Gastrocnemius medialis (tissue), 4 donors: Measurements from ENCODE around the gene TJAP1. TPM values are rescaled to one million over a fixed set of nuclear protein-coding genes. Genes with fewer than 3 reads are reported as not detected.

ENCODE experiments used
- ATAC-seq, 2 donors: fragments of 150-250 bp; one replicate each; pipeline ENCODE4 v1.9.1; 2016
- DNase-seq, 2 donors: peaks; one replicate each; pipeline ENCODE4 v3.0.0-alpha.2; 2019
- H3K27ac ChIP-seq, 4 donors: fragments of 200-600 bp; sonication (generic); 1 replicate in 1 of 4; 2 replicates in 3 of 4; pipeline ENCODE4 v1.5.1; 2016 to 2018; ENCODE audit warnings: mild to moderate bottlenecking in 2 of 4, moderate library complexity in 1 of 4
- H3K27me3 ChIP-seq, 3 donors: fragments of 200-600 bp; sonication (generic) in 2 of 3; 1 replicate in 1 of 3; 2 replicates in 2 of 3; pipeline versions ENCODE4 v1.5.1 to v1.6.0; 2016 to 2019; ENCODE audit warnings: mild to moderate bottlenecking in 1 of 3, moderate library complexity in 1 of 3
- H3K36me3 ChIP-seq, 2 donors: fragments of 200-600 bp; sonication (generic) in 1 of 2; one replicate each; pipeline ENCODE4 v1.5.1; 2017 to 2018
- H3K4me1 ChIP-seq, 2 donors: fragments of 200-600 bp; sonication (generic) in 1 of 2; one replicate each; pipeline ENCODE4 v1.5.1; 2016 to 2017; ENCODE audit warnings: mild to moderate bottlenecking in 2 of 2
- H3K4me3 ChIP-seq, 4 donors: fragments of 200-600 bp; sonication (generic) in 3 of 4; 1 replicate in 1 of 4; 2 replicates in 3 of 4; pipeline ENCODE4 v1.5.1; 2016 to 2019; ENCODE audit warnings: mild to moderate bottlenecking in 2 of 4
- H3K9me3 ChIP-seq, 3 donors: fragments of 200-600 bp; sonication (generic) in 2 of 3; 1 replicate in 1 of 3; 2 replicates in 2 of 3; pipeline ENCODE4 v1.5.1; 2016 to 2019
- POLR2A ChIP-seq, 2 donors: fragments of 450-650 bp; IDR thresholded peaks; one replicate each; pipeline ENCODE4 v1.6.1; 2017; ENCODE audit warnings: antibody characterized with exemption in 2 of 2, mild to moderate bottlenecking in 2 of 2, moderate library complexity in 2 of 2
- in situ Hi-C, 4 donors: fragments of 200-750 bp; cut with MboI; loops; one replicate each; pipeline versions ENCODE4 v1.15.0 to v1.8.0; 2017; ENCODE audit warnings: low sequenced_read_pairs in 4 of 4
- intact Hi-C: fragments of 100-400 bp; cut with DNase I; formaldehyde crosslinking; loops from one replicate; pipeline ENCODE4 v1.15.1; 2023; ENCODE audit warnings: low total_unique reads
- total RNA-seq, 4 donors: library from RNA; depleted of rRNA; stranded (reverse); fragments of >200 nt; gene quantifications; one replicate each; pipeline versions ENCODE4 v1.1.0 to v1.2.3, GENCODE V29; 2016
- TF ChIP-seq, protein P1 (sequence below), 5 experiments: fragments of 450-650 bp in 3 of 5; fragments of 200-600 bp in 2 of 5; sonication (generic) in 2 of 5; IDR thresholded peaks in 4 of 5; conservative IDR thresholded peaks in 1 of 5; 1 replicate in 4 of 5; 2 replicates in 1 of 5; pipeline ENCODE4 v1.5.1; 2016 to 2019; ENCODE audit warnings: antibody characterized with exemption in 5 of 5, mild to moderate bottlenecking in 3 of 5, moderate library complexity in 3 of 5

TJAP1 gene
- total RNA-seq, 4 donors from 2014 or later = 28.8 to 45.2 (median 37.7) TPM

DNA sequence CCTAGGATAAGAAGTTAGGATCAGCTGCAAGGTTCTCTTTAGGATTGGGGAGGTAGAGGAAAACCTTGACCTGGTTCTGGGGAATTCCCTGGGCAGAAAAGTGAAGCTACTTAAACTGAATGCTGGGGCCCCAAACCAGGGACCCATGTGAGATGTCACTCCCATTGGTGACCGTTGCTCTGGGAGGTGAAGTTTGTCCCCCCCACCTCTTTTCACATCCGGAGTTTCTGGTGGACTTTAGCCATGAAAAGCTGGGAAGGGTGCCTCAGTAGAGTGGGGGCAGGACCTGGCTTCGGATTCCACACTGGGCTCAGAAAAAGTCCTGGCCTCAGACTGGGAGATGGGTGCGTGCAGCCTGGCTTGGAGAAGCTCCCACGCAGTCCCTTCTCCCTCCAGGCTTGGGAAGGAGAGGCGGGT is 13.2 kb downstream of the TJAP1 start:
- Histone ChIP-seq H3K9me3 (no peaks in the 10 kb centered on the region), H3K36me3 (no peaks in the 10 kb centered on the region), H3K27ac (no peak overlapping the region), H3K4me3 (no peak overlapping the region), H3K4me1 (peaks cover under 1 to 5% of the 10 kb centered on the region in 2 donors), H3K27me3 (no peaks in the 10 kb centered on the region)
- no peak for TF ChIP-seq POLR2A (IDR thresholded peaks at IDR 0.05)
- TF ChIP-seq, protein P1, sequence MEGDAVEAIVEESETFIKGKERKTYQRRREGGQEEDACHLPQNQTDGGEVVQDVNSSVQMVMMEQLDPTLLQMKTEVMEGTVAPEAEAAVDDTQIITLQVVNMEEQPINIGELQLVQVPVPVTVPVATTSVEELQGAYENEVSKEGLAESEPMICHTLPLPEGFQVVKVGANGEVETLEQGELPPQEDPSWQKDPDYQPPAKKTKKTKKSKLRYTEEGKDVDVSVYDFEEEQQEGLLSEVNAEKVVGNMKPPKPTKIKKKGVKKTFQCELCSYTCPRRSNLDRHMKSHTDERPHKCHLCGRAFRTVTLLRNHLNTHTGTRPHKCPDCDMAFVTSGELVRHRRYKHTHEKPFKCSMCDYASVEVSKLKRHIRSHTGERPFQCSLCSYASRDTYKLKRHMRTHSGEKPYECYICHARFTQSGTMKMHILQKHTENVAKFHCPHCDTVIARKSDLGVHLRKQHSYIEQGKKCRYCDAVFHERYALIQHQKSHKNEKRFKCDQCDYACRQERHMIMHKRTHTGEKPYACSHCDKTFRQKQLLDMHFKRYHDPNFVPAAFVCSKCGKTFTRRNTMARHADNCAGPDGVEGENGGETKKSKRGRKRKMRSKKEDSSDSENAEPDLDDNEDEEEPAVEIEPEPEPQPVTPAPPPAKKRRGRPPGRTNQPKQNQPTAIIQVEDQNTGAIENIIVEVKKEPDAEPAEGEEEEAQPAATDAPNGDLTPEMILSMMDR (IDR thresholded peaks at IDR 0.05 in 4 of 5, conservative IDR thresholded peaks at IDR 0.05 in 1 of 5) = no peak
- intact Hi-C loops = no loop called here
- ATAC-seq (no peak), DNase-seq (no peak)
- in situ Hi-C loops = no loop called here

DNA sequence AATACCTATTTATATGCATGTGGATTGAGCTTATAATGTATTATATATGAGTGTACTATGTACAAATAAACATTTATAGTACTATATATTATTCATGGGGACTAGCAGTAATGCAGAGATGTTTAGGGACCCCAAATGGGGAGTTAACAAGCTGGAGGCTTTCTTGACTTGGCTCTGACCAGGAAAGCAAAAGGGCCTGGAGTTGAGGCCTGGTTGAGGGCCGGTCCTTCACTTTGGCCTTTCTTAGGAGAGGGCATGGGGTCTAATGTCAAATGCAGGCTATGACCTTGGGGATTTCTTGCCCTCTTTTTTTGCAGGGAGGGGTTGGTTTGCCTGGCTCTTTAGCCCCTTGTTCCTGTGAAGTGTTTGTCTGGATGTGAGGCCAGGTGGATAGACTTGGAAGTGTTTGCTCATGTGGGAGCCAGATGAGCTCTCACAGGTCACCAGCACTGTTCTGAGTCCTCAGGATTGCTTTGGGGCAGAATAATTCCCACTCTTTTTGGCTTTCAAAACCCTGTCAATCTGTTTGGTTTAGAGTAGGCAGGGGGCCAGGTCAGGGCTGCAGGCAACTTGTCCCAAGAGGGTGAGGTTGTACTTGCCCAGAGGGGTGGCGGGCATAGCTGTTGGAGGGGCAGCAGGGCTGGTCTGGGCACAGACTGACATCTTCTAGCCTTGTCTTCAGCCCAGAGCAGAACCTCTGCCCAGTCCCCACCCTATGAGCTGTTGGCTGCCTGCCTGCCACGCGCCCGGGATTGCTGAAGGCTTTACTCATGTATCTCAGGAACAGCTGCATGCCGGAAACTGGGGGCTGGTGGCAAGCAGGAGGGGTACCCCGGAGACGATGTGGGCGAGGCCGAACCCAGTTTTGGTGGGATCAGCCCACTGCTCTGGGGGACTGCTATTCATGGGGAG is 14.6 kb downstream of the TJAP1 start:
- in situ Hi-C loops = no loop called here
- peak; percentile 90 to 91 for ATAC-seq
- TF ChIP-seq, protein P1 (IDR thresholded peaks at IDR 0.05 in 4 of 5, conservative IDR thresholded peaks at IDR 0.05 in 1 of 5) = no peak
- TF ChIP-seq POLR2A (IDR thresholded peaks at IDR 0.05) = no peak
- Histone ChIP-seq H3K36me3 (no peaks in the 10 kb centered on the region), H3K9me3 (no peaks in the 10 kb centered on the region), H3K4me1 (peaks cover 12 to 18% of the 10 kb centered on the region in 2 donors), H3K27me3 (no peaks in the 10 kb centered on the region), H3K27ac (no peak overlapping the region), H3K4me3 (peak overlapping the region; percentile 24 to 45 (median 35))
- peak; percentile 90 to 95 for DNase-seq
- intact Hi-C loops = loop anchor here (1.0 kb wide), 1 partner anchor 15 kb away; the partner anchor contains the start of gene TJAP1

DNA sequence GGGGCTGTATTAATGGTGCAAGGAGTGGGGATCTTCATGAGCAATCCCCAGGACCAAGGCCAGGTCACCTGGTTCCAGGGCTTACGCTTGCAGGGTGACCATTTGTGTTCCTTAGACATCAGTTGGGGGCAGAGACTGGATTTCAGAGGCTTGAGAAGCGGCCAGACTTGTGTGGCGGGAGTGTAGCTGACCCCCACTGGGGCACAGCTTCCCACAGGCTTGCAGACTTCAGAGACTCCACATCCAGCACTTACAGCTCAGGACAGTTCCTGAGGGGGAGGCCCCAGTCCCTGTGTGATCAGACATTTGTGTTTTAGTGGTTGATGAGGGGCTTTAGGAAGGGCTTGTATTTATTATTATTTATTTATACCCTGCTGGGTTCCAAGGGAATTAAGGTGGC is 15.3 kb downstream of the TJAP1 start:
- H3K36me3 ChIP-seq = peaks cover 0 to under 1% of the 10 kb centered on the region in 2 donors
- peak overlapping the region; percentile 24 to 45 (median 35) for H3K4me3 ChIP-seq
- H3K27ac ChIP-seq = no peak overlapping the region
- in situ Hi-C loops = no loop called here
- H3K4me1 ChIP-seq = peaks cover 12 to 25% of the 10 kb centered on the region in 2 donors
- peak; percentile 68 to 83 for ATAC-seq
- TF ChIP-seq, protein P1 (IDR thresholded peaks at IDR 0.05 in 4 of 5, conservative IDR thresholded peaks at IDR 0.05 in 1 of 5) = no peak
- no peak for TF ChIP-seq POLR2A (IDR thresholded peaks at IDR 0.05)
- no peaks in the 10 kb centered on the region for H3K27me3 ChIP-seq
- intact Hi-C loops = loop anchor here (1.0 kb wide), 1 partner anchor 15 kb away; the partner anchor contains the start of gene TJAP1
- H3K9me3 ChIP-seq = no peaks in the 10 kb centered on the region
- DNase-seq = peak in 1 of 2 donors; percentile 35

DNA sequence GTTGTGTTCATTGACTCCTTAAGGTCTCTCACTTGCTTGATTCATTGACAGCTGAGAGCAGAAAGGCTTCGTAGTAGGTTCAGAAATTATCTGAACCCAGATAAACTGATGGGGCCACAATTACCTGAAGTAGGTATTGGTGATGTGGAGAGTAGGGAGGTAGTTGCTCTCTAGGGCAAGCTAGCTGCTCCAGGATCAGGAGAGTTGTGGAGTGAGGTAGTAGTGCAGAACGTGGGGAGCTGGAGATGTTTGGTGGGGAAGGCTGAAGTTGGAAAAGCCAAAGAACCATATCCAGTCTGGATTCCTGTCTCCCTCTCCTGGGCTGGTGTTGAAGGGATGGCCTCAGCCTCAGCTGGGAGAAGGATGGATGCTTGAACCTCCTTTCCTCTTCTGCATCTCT is 15.9 kb downstream of the TJAP1 start:
- no peaks in the 10 kb centered on the region for H3K9me3 ChIP-seq
- intact Hi-C loops = no loop called here
- DNase-seq (no peak), ATAC-seq (no peak)
- H3K4me3 ChIP-seq = no peak overlapping the region
- no peak overlapping the region for H3K27ac ChIP-seq
- in situ Hi-C loops = no loop called here
- no peak for TF ChIP-seq POLR2A (IDR thresholded peaks at IDR 0.05)
- TF ChIP-seq, protein P1 (IDR thresholded peaks at IDR 0.05 in 4 of 5, conservative IDR thresholded peaks at IDR 0.05 in 1 of 5) = no peak
- peaks cover 12 to 27% of the 10 kb centered on the region in 2 donors for H3K4me1 ChIP-seq
- peaks cover 0 to 6% of the 10 kb centered on the region in 2 donors for H3K36me3 ChIP-seq
- no peaks in the 10 kb centered on the region for H3K27me3 ChIP-seq
